ENCODE results near the gene VWA8.
A peak's percentile ranks its signal among the peaks of the same experiment; 100 is the strongest.

Gene VWA8

GRCh38 chr13:41589434-41589833 is 371.5 kb downstream of the VWA8 start:
- DNase-seq (ENCODE audit: low read depth) = no peak
- TF ChIP-seq POLR2A (IDR thresholded peaks at IDR 0.05; ENCODE audit: extremely low read depth, insufficient read length) (no peak), MAX (IDR thresholded peaks at IDR 0.05; ENCODE audit: low read depth, low read length) (no peak), CTCF (IDR thresholded peaks at IDR 0.05; ENCODE audit: low read depth, low read length) (no peak), MYC (IDR thresholded peaks at IDR 0.05; ENCODE audit: low read depth, low read length) (no peak)

GRCh38 chr13:41588899-41589298 is 372.0 kb downstream of the VWA8 start:
- peak; percentile 73 for DNase-seq (ENCODE audit: low read depth)
- H3K4me3 ChIP-seq (ENCODE audit: low read depth, low read length) = no peak overlapping the region
- no peak for TF ChIP-seq MYC (IDR thresholded peaks at IDR 0.05; ENCODE audit: low read depth, low read length)
- no peak for TF ChIP-seq CTCF (IDR thresholded peaks at IDR 0.05; ENCODE audit: low read depth, low read length)
- no peak for TF ChIP-seq POLR2A (IDR thresholded peaks at IDR 0.05; ENCODE audit: extremely low read depth, insufficient read length)

More at GRCh38 chr13:41589434-41589833, 371.5 kb downstream of the VWA8 start:
- no peak overlapping the region for H3K4me3 ChIP-seq (ENCODE audit: low read depth, low read length)

GRCh38 chr13:41588448-41588847 is 372.5 kb downstream of the VWA8 start:
- no peak for TF ChIP-seq POLR2A (IDR thresholded peaks at IDR 0.05; ENCODE audit: extremely low read depth, insufficient read length)
- no peak for TF ChIP-seq MYC (IDR thresholded peaks at IDR 0.05; ENCODE audit: low read depth, low read length)
- no peak for TF ChIP-seq MAX (IDR thresholded peaks at IDR 0.05; ENCODE audit: low read depth, low read length)
- no peak for TF ChIP-seq CTCF (IDR thresholded peaks at IDR 0.05; ENCODE audit: low read depth, low read length)
- H3K4me3 ChIP-seq (ENCODE audit: low read depth, low read length) = no peak overlapping the region
- no peak for DNase-seq (ENCODE audit: low read depth)

- TF ChIP-seq MAX (IDR thresholded peaks at IDR 0.05; ENCODE audit: low read depth, low read length) = no peak
- TF ChIP-seq CTCF (IDR thresholded peaks at IDR 0.05; ENCODE audit: low read depth, low read length) = no peak
- TF ChIP-seq POLR2A (IDR thresholded peaks at IDR 0.05; ENCODE audit: extremely low read depth, insufficient read length) = no peak
- TF ChIP-seq MYC (IDR thresholded peaks at IDR 0.05; ENCODE audit: low read depth, low read length) = no peak
- H3K4me3 ChIP-seq (ENCODE audit: low read depth, low read length) = no peak overlapping the region
- no peak for DNase-seq (ENCODE audit: low read depth)
Observed at GRCh38 chr13:41587490-41587889, 373.4 kb downstream of the VWA8 start.

GRCh38 chr13:41586216-41586615 is 374.7 kb downstream of the VWA8 start:
- no peak for TF ChIP-seq CTCF (IDR thresholded peaks at IDR 0.05; ENCODE audit: low read depth, low read length)
- TF ChIP-seq POLR2A (IDR thresholded peaks at IDR 0.05; ENCODE audit: extremely low read depth, insufficient read length) = no peak
- no peak for TF ChIP-seq MYC (IDR thresholded peaks at IDR 0.05; ENCODE audit: low read depth, low read length)
- no peak for TF ChIP-seq MAX (IDR thresholded peaks at IDR 0.05; ENCODE audit: low read depth, low read length)
- DNase-seq (ENCODE audit: low read depth) = no peak
- no peak overlapping the region for H3K4me3 ChIP-seq (ENCODE audit: low read depth, low read length)

GRCh38 chr13:41582027-41582463 is 378.9 kb downstream of the VWA8 start:
- TF ChIP-seq MYC (IDR thresholded peaks at IDR 0.05; ENCODE audit: low read depth, low read length) (no peak), MAX (IDR thresholded peaks at IDR 0.05; ENCODE audit: low read depth, low read length) (no peak), POLR2A (IDR thresholded peaks at IDR 0.05; ENCODE audit: extremely low read depth, insufficient read length) (no peak), CTCF (IDR thresholded peaks at IDR 0.05; ENCODE audit: low read depth, low read length) (no peak)
- no peak overlapping the region for H3K4me3 ChIP-seq (ENCODE audit: low read depth, low read length)
- DNase-seq (ENCODE audit: low read depth) = no peak

Data from NB4 (cell line).